22Rv1 (cell line): ENCODE results near the gene IBSP.

Experiments
- H3K27ac ChIP-seq: fragments of 450-650 bp; 2 replicates; pipeline ENCODE4 v1.5.1; 2017
- CTCF ChIP-seq: fragments of 450-650 bp; IDR thresholded peaks from 2 replicates; pipeline ENCODE4 v1.5.1; 2017; ENCODE audit warnings: mild to moderate bottlenecking
- ZFX ChIP-seq: fragments of 450-650 bp; IDR thresholded peaks from 2 replicates; pipeline ENCODE4 v1.6.1; 2017; ENCODE audit warnings: antibody characterized with exemption, borderline replicate concordance

Gene IBSP

GRCh38 chr4:87844452-87844851, 45.1 kb downstream of the IBSP start:
- TF ChIP-seq CTCF (no peak), ZFX (no peak)
- no peak overlapping the region for H3K27ac ChIP-seq

GRCh38 chr4:87846226-87846625, 46.9 kb downstream of the IBSP start:
- no peak for TF ChIP-seq ZFX
- no peak for TF ChIP-seq CTCF
- no peak overlapping the region for H3K27ac ChIP-seq

- H3K27ac ChIP-seq: no peak overlapping the region
- no peak for TF ChIP-seq ZFX
- peak; percentile 87 for TF ChIP-seq CTCF
Observed at GRCh38 chr4:87848622-87849351, 49.4 kb downstream of the IBSP start.

GRCh38 chr4:87849612-87850011, 50.3 kb downstream of the IBSP start:
- TF ChIP-seq ZFX: no peak
- TF ChIP-seq CTCF: no peak
- H3K27ac ChIP-seq: no peak overlapping the region

- H3K27ac ChIP-seq: no peak overlapping the region
- TF ChIP-seq ZFX: no peak
- no peak for TF ChIP-seq CTCF
Observed at GRCh38 chr4:87851332-87851731, 52.0 kb downstream of the IBSP start.

- TF ChIP-seq CTCF (no peak), ZFX (no peak)
- no peak overlapping the region for H3K27ac ChIP-seq
Observed at GRCh38 chr4:87851953-87852352, 52.6 kb downstream of the IBSP start.

GRCh38 chr4:87853108-87853507, 53.8 kb downstream of the IBSP start:
- TF ChIP-seq CTCF (peak; percentile 75), ZFX (no peak)
- H3K27ac ChIP-seq: no peak overlapping the region
